SK-N-SH treated with all-trans-retinoic acid at 6 μM for 48 hours (cell line): ENCODE measurements around the gene ACKR2.

Source experiments
- ATAC-seq: fragments of 200-7000 bp; cut with Tn5 transposase; 3 replicates; pipeline ENCODE4 v1.9.1; 2020; ENCODE audit warnings: mild to moderate bottlenecking, moderate library complexity
- ARNTL ChIP-seq: fragments of 450-650 bp; formaldehyde crosslinking; IDR thresholded peaks from 2 replicates; pipeline ENCODE4 v1.5.0; 2020; ENCODE audit warnings: low read depth, mild to moderate bottlenecking, moderate library complexity, borderline replicate concordance
- BACH2 ChIP-seq: fragments of 250-450 bp; sonication (Bioruptor Pico); IDR thresholded peaks from 2 replicates; pipeline ENCODE4 v1.9.0; 2021; ENCODE audit warnings: mild to moderate bottlenecking, borderline replicate concordance
- CSDC2 ChIP-seq: fragments of 250-450 bp; sonication (Bioruptor Pico); IDR thresholded peaks from 2 replicates; pipeline ENCODE4 v1.5.0; 2020; ENCODE audit warnings: mild to moderate bottlenecking, moderate library complexity
- CSRNP3 ChIP-seq: fragments of 250-450 bp; sonication (Bioruptor Pico); IDR thresholded peaks from 2 replicates; pipeline ENCODE4 v1.5.1; 2021; ENCODE audit warnings: mild to moderate bottlenecking, moderate library complexity
- GLIS3 ChIP-seq: fragments of 250-450 bp; sonication (Bioruptor Pico); IDR thresholded peaks from 2 replicates; pipeline ENCODE4 v1.5.0; 2020; ENCODE audit warnings: mild to moderate bottlenecking, moderate library complexity
- ISL1 ChIP-seq: fragments of 250-450 bp; sonication (Bioruptor Pico); IDR thresholded peaks from 2 replicates; pipeline ENCODE4 v2.1.2; 2022; ENCODE audit warnings: mild to moderate bottlenecking, moderate library complexity
- OSR1 ChIP-seq: fragments of 250-450 bp; sonication (Bioruptor Pico); IDR thresholded peaks from 2 replicates; pipeline ENCODE4 v1.8.0; 2022; ENCODE audit warnings: moderate library complexity, mild to moderate bottlenecking, inconsistent platforms
- SNAI2 ChIP-seq: fragments of 250-450 bp; sonication (Bioruptor Pico); IDR thresholded peaks from 2 replicates; pipeline ENCODE4 v1.5.0; 2020; ENCODE audit warnings: mild to moderate bottlenecking, moderate library complexity
- TSHZ2 ChIP-seq: fragments of 250-450 bp; sonication (Bioruptor Pico); IDR thresholded peaks from 2 replicates; pipeline ENCODE4 v1.5.0; 2020; ENCODE audit warnings: mild to moderate bottlenecking, moderate library complexity
- ZC3H10 ChIP-seq: fragments of 250-450 bp; sonication (Bioruptor Pico); IDR thresholded peaks from 2 replicates; pipeline ENCODE4 v1.5.1; 2021; ENCODE audit warnings: mild to moderate bottlenecking, moderate library complexity
- ZFP30 ChIP-seq: fragments of 450-650 bp; formaldehyde crosslinking; IDR thresholded peaks from 2 replicates; pipeline ENCODE4 v1.5.0; 2022; ENCODE audit warnings: mild to moderate bottlenecking, moderate library complexity
- ZNF565 ChIP-seq: fragments of 450-650 bp; formaldehyde crosslinking; conservative IDR thresholded peaks from 2 replicates; pipeline ENCODE4 v1.5.0; 2020; ENCODE audit warnings: low read depth, mild to moderate bottlenecking, moderate library complexity
- ZNF70 ChIP-seq: fragments of 450-650 bp; formaldehyde crosslinking; IDR thresholded peaks from 2 replicates; pipeline ENCODE4 v1.5.0; 2020; ENCODE audit warnings: mild to moderate bottlenecking, moderate library complexity
- TF ChIP-seq, protein P1 (sequence below): fragments of 250-450 bp; sonication (Bioruptor Pico); IDR thresholded peaks from 2 replicates; pipeline ENCODE4 v1.5.1; 2020; ENCODE audit warnings: low read depth, mild to moderate bottlenecking, moderate library complexity
- TF ChIP-seq, protein P2 (sequence below): fragments of 250-450 bp; sonication (Bioruptor Pico); IDR thresholded peaks from 2 replicates; pipeline ENCODE4 v1.8.0; 2021; ENCODE audit warnings: low read depth, mild to moderate bottlenecking, moderate library complexity, borderline replicate concordance
- TF ChIP-seq, protein P3 (sequence below): fragments of 250-450 bp; sonication (Bioruptor Pico); IDR thresholded peaks from 2 replicates; pipeline ENCODE4 v1.8.0; 2020; ENCODE audit warnings: mild to moderate bottlenecking, moderate library complexity, borderline replicate concordance

The ACKR2 gene

DNA sequence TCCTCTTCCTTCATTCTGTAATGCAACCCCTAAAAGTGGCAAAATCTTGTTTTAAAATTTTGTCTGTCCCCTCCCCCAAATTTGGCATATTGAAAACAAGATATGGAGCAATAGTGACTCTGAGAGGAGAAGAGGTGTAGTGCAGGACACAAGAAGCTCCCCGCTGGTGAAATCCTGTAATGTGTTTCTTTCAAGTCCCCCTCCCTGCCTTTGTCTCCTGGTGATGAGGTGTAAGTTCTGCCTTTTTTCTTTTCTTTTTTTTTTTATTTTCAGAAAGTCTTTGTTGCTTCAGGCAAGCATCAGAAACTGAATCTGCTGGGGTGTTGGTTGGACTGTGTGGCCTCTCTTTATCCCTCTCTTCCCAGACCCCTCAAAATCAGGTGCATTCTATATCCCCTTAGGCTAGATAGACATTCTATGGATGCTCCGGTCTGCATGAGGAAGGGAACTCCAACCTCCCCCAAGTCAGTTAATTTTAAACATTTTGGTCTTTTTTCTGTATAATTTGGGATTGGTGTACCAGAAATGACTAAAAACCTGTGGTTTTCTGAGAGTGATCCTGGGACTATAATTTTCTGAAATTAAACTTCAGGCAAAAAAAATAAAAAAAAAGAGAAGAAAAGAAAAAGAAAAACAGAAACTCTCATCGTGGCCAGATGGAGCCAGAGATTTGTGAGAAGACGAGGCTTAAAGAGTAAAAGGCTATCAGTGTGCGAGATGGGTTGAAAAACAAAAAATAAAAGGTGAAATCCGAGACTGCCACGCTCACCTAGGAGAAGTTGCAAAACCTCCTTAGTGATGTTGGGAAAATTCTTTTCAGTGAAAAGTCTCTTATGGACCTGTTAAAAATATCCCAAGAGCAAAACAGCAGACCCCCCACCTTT is 21.4 kb downstream of the ACKR2 start:
- peak; percentile 66 for ATAC-seq
- TF ChIP-seq SNAI2 (no peak), ZNF70 (CRISPR knock-in tag) (peak; percentile 71; the same call in 1 of the 2 replicates)

GRCh38 chr3:42831321-42831713 is 22.1 kb downstream of the ACKR2 start:
- peak; percentile 92 for ATAC-seq
- TF ChIP-seq ZNF565 (CRISPR knock-in tag) (no peak), ZFP30 (CRISPR knock-in tag) (no peak)
- TF ChIP-seq, protein P1, sequence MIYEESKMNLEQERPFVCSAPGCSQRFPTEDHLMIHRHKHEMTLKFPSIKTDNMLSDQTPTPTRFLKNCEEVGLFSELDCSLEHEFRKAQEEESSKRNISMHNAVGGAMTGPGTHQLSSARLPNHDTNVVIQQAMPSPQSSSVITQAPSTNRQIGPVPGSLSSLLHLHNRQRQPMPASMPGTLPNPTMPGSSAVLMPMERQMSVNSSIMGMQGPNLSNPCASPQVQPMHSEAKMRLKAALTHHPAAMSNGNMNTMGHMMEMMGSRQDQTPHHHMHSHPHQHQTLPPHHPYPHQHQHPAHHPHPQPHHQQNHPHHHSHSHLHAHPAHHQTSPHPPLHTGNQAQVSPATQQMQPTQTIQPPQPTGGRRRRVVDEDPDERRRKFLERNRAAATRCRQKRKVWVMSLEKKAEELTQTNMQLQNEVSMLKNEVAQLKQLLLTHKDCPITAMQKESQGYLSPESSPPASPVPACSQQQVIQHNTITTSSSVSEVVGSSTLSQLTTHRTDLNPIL, result no peak

DNA sequence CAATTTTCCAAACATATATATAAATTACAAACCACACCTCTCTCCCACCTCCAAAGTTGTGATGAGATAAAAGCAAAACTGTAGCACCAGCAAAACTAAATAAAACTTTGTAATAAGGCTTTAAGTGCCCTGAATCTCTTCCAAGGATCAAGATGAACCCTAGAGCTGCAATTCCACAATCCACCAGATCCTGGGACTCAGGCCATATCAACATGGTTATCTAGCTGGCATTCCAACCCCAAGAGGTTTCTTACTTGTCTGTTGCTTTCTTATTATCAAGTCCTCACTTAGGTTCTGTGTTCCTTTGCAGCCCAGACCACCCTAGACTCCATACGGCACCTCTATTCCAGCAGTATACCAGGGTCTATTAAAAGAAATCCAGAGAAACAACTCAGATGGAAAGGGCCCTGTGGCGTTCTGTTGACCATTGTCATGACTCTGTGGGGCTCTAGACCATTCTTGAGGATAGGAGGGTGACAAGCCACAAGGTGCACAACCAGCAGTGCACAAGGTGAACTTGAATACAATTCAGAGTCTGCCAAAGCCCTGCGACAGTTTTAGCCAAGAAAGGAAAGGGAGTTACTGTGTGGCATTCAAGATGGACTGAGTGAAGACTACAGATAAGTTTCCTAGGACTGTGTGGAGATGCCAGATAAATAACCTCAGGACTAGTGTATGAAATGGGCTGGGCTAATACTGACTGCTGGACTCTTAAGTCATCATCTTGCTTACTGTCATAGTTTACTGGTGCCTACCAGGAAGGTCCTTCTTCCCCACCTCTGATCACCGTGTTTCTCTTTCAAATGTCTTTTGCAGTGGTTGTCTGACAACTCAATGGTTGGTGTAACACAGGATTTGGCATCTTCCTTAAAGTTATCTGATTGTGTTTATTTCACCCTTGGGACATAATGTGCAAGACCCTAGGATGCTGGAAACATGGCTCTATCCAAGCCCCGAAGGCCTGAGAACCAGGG is 27.2 kb downstream of the ACKR2 start:
- TF ChIP-seq ZNF565 (CRISPR knock-in tag) (no peak), BACH2 (no peak), ZNF70 (CRISPR knock-in tag) (no peak), ISL1 (CRISPR knock-in tag) (no peak), TSHZ2 (no peak), ZFP30 (CRISPR knock-in tag) (no peak), GLIS3 (CRISPR knock-in tag) (no peak), OSR1 (CRISPR knock-in tag) (no peak), ZC3H10 (CRISPR knock-in tag) (no peak), CSRNP3 (no peak)
- TF ChIP-seq, protein P2, sequence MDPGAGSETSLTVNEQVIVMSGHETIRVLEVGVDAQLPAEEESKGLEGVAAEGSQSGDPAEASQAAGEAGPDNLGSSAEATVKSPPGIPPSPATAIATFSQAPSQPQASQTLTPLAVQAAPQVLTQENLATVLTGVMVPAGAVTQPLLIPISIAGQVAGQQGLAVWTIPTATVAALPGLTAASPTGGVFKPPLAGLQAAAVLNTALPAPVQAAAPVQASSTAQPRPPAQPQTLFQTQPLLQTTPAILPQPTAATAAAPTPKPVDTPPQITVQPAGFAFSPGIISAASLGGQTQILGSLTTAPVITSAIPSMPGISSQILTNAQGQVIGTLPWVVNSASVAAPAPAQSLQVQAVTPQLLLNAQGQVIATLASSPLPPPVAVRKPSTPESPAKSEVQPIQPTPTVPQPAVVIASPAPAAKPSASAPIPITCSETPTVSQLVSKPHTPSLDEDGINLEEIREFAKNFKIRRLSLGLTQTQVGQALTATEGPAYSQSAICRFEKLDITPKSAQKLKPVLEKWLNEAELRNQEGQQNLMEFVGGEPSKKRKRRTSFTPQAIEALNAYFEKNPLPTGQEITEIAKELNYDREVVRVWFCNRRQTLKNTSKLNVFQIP (CRISPR knock-in tag), result no peak
- TF ChIP-seq, protein P3, sequence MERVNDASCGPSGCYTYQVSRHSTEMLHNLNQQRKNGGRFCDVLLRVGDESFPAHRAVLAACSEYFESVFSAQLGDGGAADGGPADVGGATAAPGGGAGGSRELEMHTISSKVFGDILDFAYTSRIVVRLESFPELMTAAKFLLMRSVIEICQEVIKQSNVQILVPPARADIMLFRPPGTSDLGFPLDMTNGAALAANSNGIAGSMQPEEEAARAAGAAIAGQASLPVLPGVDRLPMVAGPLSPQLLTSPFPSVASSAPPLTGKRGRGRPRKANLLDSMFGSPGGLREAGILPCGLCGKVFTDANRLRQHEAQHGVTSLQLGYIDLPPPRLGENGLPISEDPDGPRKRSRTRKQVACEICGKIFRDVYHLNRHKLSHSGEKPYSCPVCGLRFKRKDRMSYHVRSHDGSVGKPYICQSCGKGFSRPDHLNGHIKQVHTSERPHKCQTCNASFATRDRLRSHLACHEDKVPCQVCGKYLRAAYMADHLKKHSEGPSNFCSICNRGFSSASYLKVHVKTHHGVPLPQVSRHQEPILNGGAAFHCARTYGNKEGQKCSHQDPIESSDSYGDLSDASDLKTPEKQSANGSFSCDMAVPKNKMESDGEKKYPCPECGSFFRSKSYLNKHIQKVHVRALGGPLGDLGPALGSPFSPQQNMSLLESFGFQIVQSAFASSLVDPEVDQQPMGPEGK (CRISPR knock-in tag), result no peak
- TF ChIP-seq, all 23 proteins: peak for 0
- ATAC-seq, result no peak

DNA sequence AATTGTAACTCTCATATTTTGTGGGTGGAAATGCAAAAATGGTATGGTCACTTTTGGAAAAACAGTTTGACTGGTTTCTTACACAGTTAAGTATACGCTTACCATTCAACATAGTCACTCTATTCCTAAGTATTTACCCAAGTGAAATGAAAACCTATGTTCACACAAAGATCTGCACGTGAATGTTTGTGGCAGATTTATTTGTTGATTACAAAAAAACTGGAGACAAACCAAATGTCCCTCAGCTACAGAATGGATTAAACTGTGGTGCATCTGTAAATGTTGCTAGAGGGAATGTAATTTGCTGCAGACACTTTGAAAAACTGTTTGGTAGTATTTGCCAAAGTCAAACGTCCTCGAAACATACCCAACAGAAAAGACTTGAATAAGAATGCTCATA is 29.3 kb downstream of the ACKR2 start:
- TF ChIP-seq TSHZ2 (no peak), ARNTL (CRISPR knock-in tag) (no peak), CSDC2 (CRISPR knock-in tag) (no peak)
- ATAC-seq, result no peak
